WTC11 (cell line): ENCODE data around the gene MPP7. TPM values are rescaled to one million over a fixed set of nuclear protein-coding genes. Genes with fewer than 3 reads are reported as not detected.

Experiments used
- ATF1 ChIP-seq: sonication (generic); formaldehyde crosslinking; IDR thresholded peaks from 2 replicates; pipeline ENCODE4 v1.8.1; 2023; ENCODE audit warnings: mild to moderate bottlenecking, moderate library complexity, missing genetic modification reagents
- CBFB ChIP-seq: sonication (generic); formaldehyde crosslinking; IDR thresholded peaks from 2 replicates; pipeline ENCODE4 v1.8.1; 2022; ENCODE audit warnings: mild to moderate bottlenecking, low read depth, missing genetic modification reagents
- CREM ChIP-seq: sonication (generic); formaldehyde crosslinking; IDR thresholded peaks from 2 replicates; pipeline ENCODE4 v1.8.1; 2022; ENCODE audit warnings: mild to moderate bottlenecking, missing genetic modification reagents, moderate library complexity
- ESRRA ChIP-seq: sonication (generic); formaldehyde crosslinking; IDR thresholded peaks from 2 replicates; pipeline ENCODE4 v1.8.1; 2022; ENCODE audit warnings: mild to moderate bottlenecking, missing genetic modification reagents, borderline replicate concordance
- FOXJ3 ChIP-seq: sonication (generic); formaldehyde crosslinking; IDR thresholded peaks from 2 replicates; pipeline ENCODE4 v1.9.0; 2021; ENCODE audit warnings: missing genetic modification reagents, mild to moderate bottlenecking, borderline replicate concordance
- GRHL2 ChIP-seq: fragments of 250-450 bp; sonication (Bioruptor Pico); IDR thresholded peaks from 2 replicates; pipeline ENCODE4 v1.8.0; 2022; ENCODE audit warnings: mild to moderate bottlenecking, moderate library complexity; ENCODE audit not compliant: insufficient replicate concordance, severe bottlenecking
- IRF2 ChIP-seq: sonication (generic); formaldehyde crosslinking; IDR thresholded peaks from 2 replicates; pipeline ENCODE4 v1.8.0; 2022; ENCODE audit warnings: low read depth, missing genetic modification reagents, borderline replicate concordance
- NFE2L1 ChIP-seq: sonication (generic); formaldehyde crosslinking; IDR thresholded peaks from 2 replicates; pipeline ENCODE4 v1.8.1; 2023; ENCODE audit warnings: missing genetic modification reagents
- RORB ChIP-seq: fragments of 250-450 bp; sonication (Bioruptor Pico); IDR thresholded peaks from 2 replicates; pipeline ENCODE4 v1.9.0; 2021; ENCODE audit warnings: mild to moderate bottlenecking
- TCF7 ChIP-seq: sonication (generic); formaldehyde crosslinking; IDR thresholded peaks from 2 replicates; pipeline ENCODE4 v1.8.0; 2022; ENCODE audit warnings: mild to moderate bottlenecking, low read depth, missing genetic modification reagents, moderate library complexity
- TEAD4 ChIP-seq: sonication (generic); formaldehyde crosslinking; IDR thresholded peaks from 2 replicates; pipeline ENCODE4 v1.8.0; 2022; ENCODE audit warnings: mild to moderate bottlenecking, missing genetic modification reagents
- TP53 ChIP-seq: sonication (generic); formaldehyde crosslinking; IDR thresholded peaks from 2 replicates; pipeline ENCODE4 v1.8.1; 2023; ENCODE audit warnings: mild to moderate bottlenecking, missing genetic modification reagents
- ZNF121 ChIP-seq: sonication (generic); formaldehyde crosslinking; IDR thresholded peaks from 2 replicates; pipeline ENCODE4 v1.8.0; 2023; ENCODE audit warnings: missing genetic modification reagents
- ZNF219 ChIP-seq: sonication (generic); formaldehyde crosslinking; IDR thresholded peaks from 2 replicates; pipeline ENCODE4 v1.8.0; 2023; ENCODE audit warnings: missing genetic modification reagents, mild to moderate bottlenecking, borderline replicate concordance
- ZNF317 ChIP-seq: sonication (generic); formaldehyde crosslinking; IDR thresholded peaks from 2 replicates; pipeline ENCODE4 v1.8.1; 2023; ENCODE audit warnings: low read depth, mild to moderate bottlenecking, moderate library complexity, missing genetic modification reagents, borderline replicate concordance
- ZNF396 ChIP-seq: fragments of 250-450 bp; sonication (Bioruptor Pico); IDR thresholded peaks from 2 replicates; pipeline ENCODE4 v1.8.0; 2021; ENCODE audit warnings: mild to moderate bottlenecking, moderate library complexity, borderline replicate concordance
- ZNF416 ChIP-seq: fragments of 250-450 bp; sonication (Bioruptor Pico); IDR thresholded peaks from 2 replicates; pipeline ENCODE4 v1.9.0; 2021; ENCODE audit warnings: mild to moderate bottlenecking, inconsistent platforms
- ZNF671 ChIP-seq: fragments of 250-450 bp; sonication (Bioruptor Pico); IDR thresholded peaks from 2 replicates; pipeline ENCODE4 v1.8.0; 2021; ENCODE audit warnings: mild to moderate bottlenecking
- total RNA-seq: library from RNA; stranded (reverse); gene quantifications from 3 replicates; pipeline ENCODE4 v1.2.3, GENCODE V29; 2021
- TF ChIP-seq, protein P1 (sequence below): fragments of 250-450 bp; sonication (Bioruptor Pico); IDR thresholded peaks from 2 replicates; pipeline ENCODE4 v1.8.0; 2021; ENCODE audit warnings: mild to moderate bottlenecking
- TF ChIP-seq, protein P2 (sequence below): sonication (generic); formaldehyde crosslinking; IDR thresholded peaks from 2 replicates; pipeline ENCODE4 v1.8.1; 2023; ENCODE audit warnings: mild to moderate bottlenecking, missing genetic modification reagents, borderline replicate concordance
- TF ChIP-seq, protein P3 (sequence below): sonication (generic); formaldehyde crosslinking; IDR thresholded peaks from 2 replicates; pipeline ENCODE4 v1.8.1; 2023; ENCODE audit warnings: mild to moderate bottlenecking, moderate library complexity, missing genetic modification reagents
- TF ChIP-seq, protein P4 (sequence below): sonication (generic); formaldehyde crosslinking; IDR thresholded peaks from 2 replicates; pipeline ENCODE4 v1.8.0; 2023; ENCODE audit warnings: mild to moderate bottlenecking, missing genetic modification reagents
- TF ChIP-seq, protein P5 (sequence below): sonication (generic); formaldehyde crosslinking; IDR thresholded peaks from 2 replicates; pipeline ENCODE4 v1.8.0; 2022; ENCODE audit warnings: mild to moderate bottlenecking, missing genetic modification reagents
- TF ChIP-seq, protein P6 (sequence below): fragments of 250-450 bp; sonication (Bioruptor Pico); IDR thresholded peaks from 2 replicates; pipeline ENCODE4 v1.9.0; 2021; ENCODE audit warnings: mild to moderate bottlenecking
- TF ChIP-seq, protein P7 (sequence below): fragments of 250-450 bp; sonication (Bioruptor Pico); conservative IDR thresholded peaks from 2 replicates; pipeline ENCODE4 v1.9.0; 2021; ENCODE audit warnings: mild to moderate bottlenecking

The MPP7 gene
- total RNA-seq, 1 experiment from 2014 or later = 9.1 TPM

DNA sequence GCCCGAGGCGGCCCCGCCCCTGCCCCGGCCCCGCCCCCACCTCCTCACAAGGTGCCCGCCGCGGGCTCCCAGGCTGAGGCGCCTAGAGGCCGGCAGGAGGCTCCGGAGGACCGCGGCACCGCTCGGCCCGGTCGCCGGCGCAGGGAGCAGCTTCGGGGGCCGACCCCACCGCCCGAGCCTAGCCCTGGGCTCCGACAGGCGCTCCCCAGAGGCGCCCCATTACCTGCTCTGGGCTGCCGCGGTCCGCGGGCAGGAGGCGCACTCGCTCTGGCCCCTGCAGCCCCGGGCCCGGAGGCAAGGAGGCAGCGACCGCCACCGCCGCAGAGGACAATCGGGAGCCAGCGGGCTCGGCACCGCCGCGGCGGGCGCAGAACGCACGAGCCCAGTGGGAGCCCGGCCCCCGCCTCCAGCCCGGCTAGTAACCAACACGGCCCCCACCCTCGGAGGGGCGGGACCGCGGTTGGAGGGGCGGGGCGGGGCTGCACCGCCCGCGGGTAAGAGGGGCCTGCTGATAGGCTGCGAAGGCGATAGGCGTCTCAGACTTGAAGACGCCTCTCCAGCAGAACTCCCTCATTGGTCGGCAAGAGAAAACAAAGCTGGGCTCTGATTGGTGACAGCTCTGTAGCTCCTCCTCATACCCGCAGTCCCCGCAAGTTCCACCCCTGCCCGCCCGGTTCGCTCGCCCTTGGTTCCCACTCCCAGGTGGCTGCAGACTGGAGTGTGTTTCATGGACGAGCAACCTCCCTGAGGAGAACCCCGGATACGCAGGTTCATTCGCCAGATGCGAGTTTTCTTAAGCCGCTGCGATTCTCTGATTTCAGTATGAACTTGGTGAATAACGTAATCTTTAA is at the start of gene MPP7 (continued):
- TF ChIP-seq TP53 (CRISPR knock-in tag) (no peak), ZNF317 (CRISPR knock-in tag) (no peak), RORB (CRISPR knock-in tag) (no peak), FOXJ3 (no peak), IRF2 (no peak), GRHL2 (CRISPR knock-in tag) (no peak), CBFB (no peak), ZNF671 (no peak), NFE2L1 (CRISPR knock-in tag) (no peak), ZNF219 (CRISPR knock-in tag) (no peak), ZNF416 (CRISPR knock-in tag) (0 out of 2 replicates have a peak, but pooled peaks have one; percentile 54), CREM (CRISPR knock-in tag) (no peak), ZNF121 (no peak), ZNF396 (CRISPR knock-in tag) (no peak), TEAD4 (CRISPR knock-in tag) (no peak), ATF1 (CRISPR knock-in tag) (no peak), TCF7 (CRISPR knock-in tag) (no peak), ESRRA (CRISPR knock-in tag) (no peak)
- TF ChIP-seq, protein P1, sequence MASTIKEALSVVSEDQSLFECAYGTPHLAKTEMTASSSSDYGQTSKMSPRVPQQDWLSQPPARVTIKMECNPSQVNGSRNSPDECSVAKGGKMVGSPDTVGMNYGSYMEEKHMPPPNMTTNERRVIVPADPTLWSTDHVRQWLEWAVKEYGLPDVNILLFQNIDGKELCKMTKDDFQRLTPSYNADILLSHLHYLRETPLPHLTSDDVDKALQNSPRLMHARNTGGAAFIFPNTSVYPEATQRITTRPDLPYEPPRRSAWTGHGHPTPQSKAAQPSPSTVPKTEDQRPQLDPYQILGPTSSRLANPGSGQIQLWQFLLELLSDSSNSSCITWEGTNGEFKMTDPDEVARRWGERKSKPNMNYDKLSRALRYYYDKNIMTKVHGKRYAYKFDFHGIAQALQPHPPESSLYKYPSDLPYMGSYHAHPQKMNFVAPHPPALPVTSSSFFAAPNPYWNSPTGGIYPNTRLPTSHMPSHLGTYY = no peak
- TF ChIP-seq, protein P2, sequence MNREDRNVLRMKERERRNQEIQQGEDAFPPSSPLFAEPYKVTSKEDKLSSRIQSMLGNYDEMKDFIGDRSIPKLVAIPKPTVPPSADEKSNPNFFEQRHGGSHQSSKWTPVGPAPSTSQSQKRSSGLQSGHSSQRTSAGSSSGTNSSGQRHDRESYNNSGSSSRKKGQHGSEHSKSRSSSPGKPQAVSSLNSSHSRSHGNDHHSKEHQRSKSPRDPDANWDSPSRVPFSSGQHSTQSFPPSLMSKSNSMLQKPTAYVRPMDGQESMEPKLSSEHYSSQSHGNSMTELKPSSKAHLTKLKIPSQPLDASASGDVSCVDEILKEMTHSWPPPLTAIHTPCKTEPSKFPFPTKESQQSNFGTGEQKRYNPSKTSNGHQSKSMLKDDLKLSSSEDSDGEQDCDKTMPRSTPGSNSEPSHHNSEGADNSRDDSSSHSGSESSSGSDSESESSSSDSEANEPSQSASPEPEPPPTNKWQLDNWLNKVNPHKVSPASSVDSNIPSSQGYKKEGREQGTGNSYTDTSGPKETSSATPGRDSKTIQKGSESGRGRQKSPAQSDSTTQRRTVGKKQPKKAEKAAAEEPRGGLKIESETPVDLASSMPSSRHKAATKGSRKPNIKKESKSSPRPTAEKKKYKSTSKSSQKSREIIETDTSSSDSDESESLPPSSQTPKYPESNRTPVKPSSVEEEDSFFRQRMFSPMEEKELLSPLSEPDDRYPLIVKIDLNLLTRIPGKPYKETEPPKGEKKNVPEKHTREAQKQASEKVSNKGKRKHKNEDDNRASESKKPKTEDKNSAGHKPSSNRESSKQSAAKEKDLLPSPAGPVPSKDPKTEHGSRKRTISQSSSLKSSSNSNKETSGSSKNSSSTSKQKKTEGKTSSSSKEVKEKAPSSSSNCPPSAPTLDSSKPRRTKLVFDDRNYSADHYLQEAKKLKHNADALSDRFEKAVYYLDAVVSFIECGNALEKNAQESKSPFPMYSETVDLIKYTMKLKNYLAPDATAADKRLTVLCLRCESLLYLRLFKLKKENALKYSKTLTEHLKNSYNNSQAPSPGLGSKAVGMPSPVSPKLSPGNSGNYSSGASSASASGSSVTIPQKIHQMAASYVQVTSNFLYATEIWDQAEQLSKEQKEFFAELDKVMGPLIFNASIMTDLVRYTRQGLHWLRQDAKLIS = no peak
- TF ChIP-seq, protein P3, sequence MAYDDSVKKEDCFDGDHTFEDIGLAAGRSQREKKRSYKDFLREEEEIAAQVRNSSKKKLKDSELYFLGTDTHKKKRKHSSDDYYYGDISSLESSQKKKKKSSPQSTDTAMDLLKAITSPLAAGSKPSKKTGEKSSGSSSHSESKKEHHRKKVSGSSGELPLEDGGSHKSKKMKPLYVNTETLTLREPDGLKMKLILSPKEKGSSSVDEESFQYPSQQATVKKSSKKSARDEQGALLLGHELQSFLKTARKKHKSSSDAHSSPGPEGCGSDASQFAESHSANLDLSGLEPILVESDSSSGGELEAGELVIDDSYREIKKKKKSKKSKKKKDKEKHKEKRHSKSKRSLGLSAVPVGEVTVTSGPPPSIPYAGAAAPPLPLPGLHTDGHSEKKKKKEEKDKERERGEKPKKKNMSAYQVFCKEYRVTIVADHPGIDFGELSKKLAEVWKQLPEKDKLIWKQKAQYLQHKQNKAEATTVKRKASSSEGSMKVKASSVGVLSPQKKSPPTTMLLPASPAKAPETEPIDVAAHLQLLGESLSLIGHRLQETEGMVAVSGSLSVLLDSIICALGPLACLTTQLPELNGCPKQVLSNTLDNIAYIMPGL (CRISPR knock-in tag) = peak; percentile 97
- TF ChIP-seq, protein P4, sequence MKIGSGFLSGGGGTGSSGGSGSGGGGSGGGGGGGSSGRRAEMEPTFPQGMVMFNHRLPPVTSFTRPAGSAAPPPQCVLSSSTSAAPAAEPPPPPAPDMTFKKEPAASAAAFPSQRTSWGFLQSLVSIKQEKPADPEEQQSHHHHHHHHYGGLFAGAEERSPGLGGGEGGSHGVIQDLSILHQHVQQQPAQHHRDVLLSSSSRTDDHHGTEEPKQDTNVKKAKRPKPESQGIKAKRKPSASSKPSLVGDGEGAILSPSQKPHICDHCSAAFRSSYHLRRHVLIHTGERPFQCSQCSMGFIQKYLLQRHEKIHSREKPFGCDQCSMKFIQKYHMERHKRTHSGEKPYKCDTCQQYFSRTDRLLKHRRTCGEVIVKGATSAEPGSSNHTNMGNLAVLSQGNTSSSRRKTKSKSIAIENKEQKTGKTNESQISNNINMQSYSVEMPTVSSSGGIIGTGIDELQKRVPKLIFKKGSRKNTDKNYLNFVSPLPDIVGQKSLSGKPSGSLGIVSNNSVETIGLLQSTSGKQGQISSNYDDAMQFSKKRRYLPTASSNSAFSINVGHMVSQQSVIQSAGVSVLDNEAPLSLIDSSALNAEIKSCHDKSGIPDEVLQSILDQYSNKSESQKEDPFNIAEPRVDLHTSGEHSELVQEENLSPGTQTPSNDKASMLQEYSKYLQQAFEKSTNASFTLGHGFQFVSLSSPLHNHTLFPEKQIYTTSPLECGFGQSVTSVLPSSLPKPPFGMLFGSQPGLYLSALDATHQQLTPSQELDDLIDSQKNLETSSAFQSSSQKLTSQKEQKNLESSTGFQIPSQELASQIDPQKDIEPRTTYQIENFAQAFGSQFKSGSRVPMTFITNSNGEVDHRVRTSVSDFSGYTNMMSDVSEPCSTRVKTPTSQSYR = no peak
- TF ChIP-seq, protein P5, sequence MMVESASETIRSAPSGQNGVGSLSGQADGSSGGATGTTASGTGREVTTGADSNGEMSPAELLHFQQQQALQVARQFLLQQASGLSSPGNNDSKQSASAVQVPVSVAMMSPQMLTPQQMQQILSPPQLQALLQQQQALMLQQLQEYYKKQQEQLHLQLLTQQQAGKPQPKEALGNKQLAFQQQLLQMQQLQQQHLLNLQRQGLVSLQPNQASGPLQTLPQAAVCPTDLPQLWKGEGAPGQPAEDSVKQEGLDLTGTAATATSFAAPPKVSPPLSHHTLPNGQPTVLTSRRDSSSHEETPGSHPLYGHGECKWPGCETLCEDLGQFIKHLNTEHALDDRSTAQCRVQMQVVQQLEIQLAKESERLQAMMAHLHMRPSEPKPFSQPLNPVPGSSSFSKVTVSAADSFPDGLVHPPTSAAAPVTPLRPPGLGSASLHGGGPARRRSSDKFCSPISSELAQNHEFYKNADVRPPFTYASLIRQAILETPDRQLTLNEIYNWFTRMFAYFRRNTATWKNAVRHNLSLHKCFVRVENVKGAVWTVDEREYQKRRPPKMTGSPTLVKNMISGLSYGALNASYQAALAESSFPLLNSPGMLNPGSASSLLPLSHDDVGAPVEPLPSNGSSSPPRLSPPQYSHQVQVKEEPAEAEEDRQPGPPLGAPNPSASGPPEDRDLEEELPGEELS = peak; percentile 52; the same call in 1 of the 2 replicates
- TF ChIP-seq, protein P6, sequence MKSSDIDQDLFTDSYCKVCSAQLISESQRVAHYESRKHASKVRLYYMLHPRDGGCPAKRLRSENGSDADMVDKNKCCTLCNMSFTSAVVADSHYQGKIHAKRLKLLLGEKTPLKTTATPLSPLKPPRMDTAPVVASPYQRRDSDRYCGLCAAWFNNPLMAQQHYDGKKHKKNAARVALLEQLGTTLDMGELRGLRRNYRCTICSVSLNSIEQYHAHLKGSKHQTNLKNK (CRISPR knock-in tag) = no peak
- TF ChIP-seq, protein P7, sequence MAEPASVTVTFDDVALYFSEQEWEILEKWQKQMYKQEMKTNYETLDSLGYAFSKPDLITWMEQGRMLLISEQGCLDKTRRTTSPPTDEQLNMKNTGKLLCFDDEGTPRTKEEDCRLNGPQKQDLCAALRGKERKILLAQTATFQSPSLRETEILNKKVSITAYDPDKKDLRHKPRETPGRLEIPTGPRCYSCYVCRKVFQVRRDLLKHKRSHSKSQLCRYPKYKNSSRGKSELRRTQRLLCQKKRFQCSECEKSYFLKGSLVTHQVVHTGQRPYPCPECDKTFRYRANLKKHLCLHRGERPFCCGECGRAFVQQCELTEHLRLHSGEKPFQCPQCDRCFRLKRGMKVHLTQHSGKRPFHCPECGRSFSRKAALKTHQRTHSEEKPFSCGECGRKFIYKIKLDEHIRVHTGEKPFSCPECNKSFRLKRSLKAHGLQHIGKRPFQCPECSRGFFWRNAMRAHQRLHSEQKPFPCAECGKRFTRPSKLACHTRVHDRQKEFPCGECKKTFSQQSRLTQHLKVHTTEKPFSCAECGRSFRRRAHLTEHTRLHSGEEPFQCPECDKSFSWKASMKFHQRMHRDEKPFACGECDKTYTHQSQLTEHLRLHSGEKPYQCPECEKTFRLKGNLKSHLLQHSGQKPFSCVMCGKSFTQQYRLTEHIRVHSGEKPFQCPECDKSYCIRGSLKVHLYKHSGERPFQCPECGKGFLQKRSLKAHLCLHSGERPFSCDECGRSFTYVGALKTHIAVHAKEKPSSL (CRISPR knock-in tag) = no peak
